ENCODE results near the gene CYP39A1. TPM values are rescaled to one million over a fixed set of nuclear protein-coding genes. Genes with fewer than 3 reads are reported as not detected.

The CYP39A1 gene
- total and polyA plus RNA-seq, 9 of the 15 experiments (the other 6 are each of a cell fraction or from before 2014, with no cell fraction given) = not detected

- TF ChIP-seq HNRNPUL1 (IDR thresholded peaks at IDR 0.05; ENCODE audit: low read length) (no peak), ZNF197 (CRISPR knock-in tag; IDR thresholded peaks at IDR 0.05; ENCODE audit: low read depth) (no peak), SMARCE1 (IDR thresholded peaks at IDR 0.05) (no peak), RBBP5 (IDR thresholded peaks at IDR 0.05; ENCODE audit: borderline replicate concordance, insufficient read depth, low read length, poor library complexity, severe bottlenecking) (no peak), HNRNPLL (IDR thresholded peaks at IDR 0.05; ENCODE audit: low read depth, low read length, poor library complexity, severe bottlenecking) (peak; percentile 71), HMGN3 (IDR thresholded peaks at IDR 0.05; ENCODE audit: borderline replicate concordance, extremely low read depth, insufficient read length, low read depth, low read length) (peak; percentile 56), FOXO4 (CRISPR knock-in tag; IDR thresholded peaks at IDR 0.05) (no peak), DMBX1 (CRISPR knock-in tag; IDR thresholded peaks at IDR 0.05; ENCODE audit: borderline replicate concordance) (no peak), LARP7 (IDR thresholded peaks at IDR 0.05) (no peak), HDAC8 (tag; IDR thresholded peaks at IDR 0.05) (0 out of 2 replicates have a peak, but pooled peaks have one; percentile 55), SIN3A (IDR thresholded peaks at IDR 0.05; ENCODE audit: borderline replicate concordance in 2 of 2, control insufficient read depth in 1 of 2, low read depth in 2 of 2, low read length in 2 of 2) (no peak), BACH1 (tag; IDR thresholded peaks at IDR 0.05) (no peak), PYGO2 (tag; IDR thresholded peaks at IDR 0.05) (no peak), IFI16 (CRISPR knock-in tag; IDR thresholded peaks at IDR 0.05) (no peak), ZBTB26 (CRISPR knock-in tag; IDR thresholded peaks at IDR 0.05) (no peak), SIX5 (IDR thresholded peaks at IDR 0.05; ENCODE audit: borderline replicate concordance in 1 of 2, insufficient read depth in 1 of 2, low read depth in 1 of 2, low read length in 2 of 2) (peak; percentile 40 to 46; a peak in 3 of 4 replicates), WHSC1 (IDR thresholded peaks at IDR 0.05; ENCODE audit: low read length) (no peak), MYNN (IDR thresholded peaks at IDR 0.05) (no peak), MYNN (CRISPR knock-in tag; IDR thresholded peaks at IDR 0.05) (no peak)
- TF ChIP-seq, protein P1, sequence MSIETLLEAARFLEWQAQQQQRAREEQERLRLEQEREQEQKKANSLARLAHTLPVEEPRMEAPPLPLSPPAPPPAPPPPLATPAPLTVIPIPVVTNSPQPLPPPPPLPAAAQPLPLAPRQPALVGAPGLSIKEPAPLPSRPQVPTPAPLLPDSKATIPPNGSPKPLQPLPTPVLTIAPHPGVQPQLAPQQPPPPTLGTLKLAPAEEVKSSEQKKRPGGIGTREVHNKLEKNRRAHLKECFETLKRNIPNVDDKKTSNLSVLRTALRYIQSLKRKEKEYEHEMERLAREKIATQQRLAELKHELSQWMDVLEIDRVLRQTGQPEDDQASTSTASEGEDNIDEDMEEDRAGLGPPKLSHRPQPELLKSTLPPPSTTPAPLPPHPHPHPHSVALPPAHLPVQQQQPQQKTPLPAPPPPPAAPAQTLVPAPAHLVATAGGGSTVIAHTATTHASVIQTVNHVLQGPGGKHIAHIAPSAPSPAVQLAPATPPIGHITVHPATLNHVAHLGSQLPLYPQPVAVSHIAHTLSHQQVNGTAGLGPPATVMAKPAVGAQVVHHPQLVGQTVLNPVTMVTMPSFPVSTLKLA (conservative IDR thresholded peaks at IDR 0.05) = no peak
- TF ChIP-seq, protein P2, sequence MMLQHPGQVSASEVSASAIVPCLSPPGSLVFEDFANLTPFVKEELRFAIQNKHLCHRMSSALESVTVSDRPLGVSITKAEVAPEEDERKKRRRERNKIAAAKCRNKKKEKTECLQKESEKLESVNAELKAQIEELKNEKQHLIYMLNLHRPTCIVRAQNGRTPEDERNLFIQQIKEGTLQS (IDR thresholded peaks at IDR 0.05) = no peak
- TF ChIP-seq, protein P2 (CRISPR knock-in tag; conservative IDR thresholded peaks at IDR 0.05) = no peak
These were observed at the start of gene CYP39A1, which contains the start of gene SLC25A27 (continued) for GRCh38 chr6:46652603-46653438.

All from K562 (cell line).